ENCODE measurements around the gene DBN1. TPM values are rescaled to one million over a fixed set of nuclear protein-coding genes. Genes with fewer than 3 reads are reported as not detected.

The DBN1 gene
- total and polyA plus RNA-seq, 10 donors: 6.8 to 26.5 (median 17.0) TPM

DNA sequence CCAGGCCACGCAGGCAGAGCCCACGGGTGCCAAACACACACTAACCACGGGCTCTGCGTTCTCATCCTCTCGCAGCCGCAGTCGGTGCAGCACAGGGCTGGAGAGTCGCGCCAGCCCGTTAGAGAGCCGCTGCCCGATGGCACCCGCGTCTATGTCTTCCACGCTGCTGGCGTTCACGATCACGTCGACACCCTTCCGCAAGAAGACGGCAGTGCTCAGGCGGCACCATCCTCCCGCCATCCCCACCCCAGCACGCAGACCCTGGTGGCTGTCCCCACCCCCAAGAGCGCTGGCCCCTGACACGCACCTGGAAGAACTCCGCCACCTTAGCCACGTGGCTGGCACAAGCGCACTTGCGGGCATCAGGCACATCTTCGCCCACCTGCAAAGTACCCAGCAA is 6.0 kb downstream of the DBN1 start:
- Histone ChIP-seq H3K27ac (no peak overlapping the region), H3K27me3 (replicated peaks in 1 of 7) (peaks cover 0 to 10% (median 5%) of the 10 kb centered on the region in 7 donors), H3K36me3 (peaks cover 0 to 31% (median 8%) of the 10 kb centered on the region in 6 donors), H3K4me3 (no peak overlapping the region), H3K4me1 (peaks cover 2 to 46% (median 19%) of the 10 kb centered on the region in 6 donors), H3K9me3 (peaks cover 0 to 5% (median 0%) of the 10 kb centered on the region in 8 donors)
- DNase-seq: no peak
- intact Hi-C loops (cut with DNase I; ENCODE audit: low total_unique reads): no loop called here
- TF ChIP-seq, protein P1, sequence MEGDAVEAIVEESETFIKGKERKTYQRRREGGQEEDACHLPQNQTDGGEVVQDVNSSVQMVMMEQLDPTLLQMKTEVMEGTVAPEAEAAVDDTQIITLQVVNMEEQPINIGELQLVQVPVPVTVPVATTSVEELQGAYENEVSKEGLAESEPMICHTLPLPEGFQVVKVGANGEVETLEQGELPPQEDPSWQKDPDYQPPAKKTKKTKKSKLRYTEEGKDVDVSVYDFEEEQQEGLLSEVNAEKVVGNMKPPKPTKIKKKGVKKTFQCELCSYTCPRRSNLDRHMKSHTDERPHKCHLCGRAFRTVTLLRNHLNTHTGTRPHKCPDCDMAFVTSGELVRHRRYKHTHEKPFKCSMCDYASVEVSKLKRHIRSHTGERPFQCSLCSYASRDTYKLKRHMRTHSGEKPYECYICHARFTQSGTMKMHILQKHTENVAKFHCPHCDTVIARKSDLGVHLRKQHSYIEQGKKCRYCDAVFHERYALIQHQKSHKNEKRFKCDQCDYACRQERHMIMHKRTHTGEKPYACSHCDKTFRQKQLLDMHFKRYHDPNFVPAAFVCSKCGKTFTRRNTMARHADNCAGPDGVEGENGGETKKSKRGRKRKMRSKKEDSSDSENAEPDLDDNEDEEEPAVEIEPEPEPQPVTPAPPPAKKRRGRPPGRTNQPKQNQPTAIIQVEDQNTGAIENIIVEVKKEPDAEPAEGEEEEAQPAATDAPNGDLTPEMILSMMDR (IDR thresholded peaks at IDR 0.05 in 8 of 11, conservative IDR thresholded peaks at IDR 0.05 in 3 of 11): no peak
- TF ChIP-seq POLR2A (IDR thresholded peaks at IDR 0.05) (no peak), POLR2AphosphoS5 (IDR thresholded peaks at IDR 0.05) (no peak)
- 94 to 96% (median 95%) methylated on average over 29 to 31 of the region's 31 CpGs for WGBS, 5 donors

DNA sequence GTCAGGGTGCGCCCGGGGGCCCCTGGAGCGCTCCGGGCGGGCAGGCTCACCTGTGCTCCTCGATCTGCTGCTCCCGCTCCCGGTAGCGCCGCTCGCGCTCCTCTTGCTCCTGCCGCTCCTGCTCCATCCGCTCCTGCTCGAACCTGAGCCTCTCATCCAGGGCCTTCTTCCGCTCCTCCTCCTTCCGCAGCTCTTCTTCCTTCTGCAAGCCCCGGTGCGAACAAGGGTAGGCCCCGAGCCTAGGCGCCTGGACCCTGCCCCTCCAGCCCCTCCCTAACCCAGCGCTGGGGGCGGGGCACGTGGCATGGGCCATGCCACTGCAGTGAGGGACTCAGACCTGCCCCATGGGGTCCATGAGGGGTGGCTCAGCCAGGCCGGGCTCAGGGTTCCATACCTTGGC is 6.6 kb downstream of the DBN1 start:
- intact Hi-C loops (cut with DNase I; ENCODE audit: low total_unique reads): no loop called here
- H3K4me1 ChIP-seq: peaks cover under 1 to 46% (median 19%) of the 10 kb centered on the region in 6 donors
- TF ChIP-seq, protein P1 (IDR thresholded peaks at IDR 0.05 in 8 of 11, conservative IDR thresholded peaks at IDR 0.05 in 3 of 11): no peak
- TF ChIP-seq POLR2AphosphoS5 (IDR thresholded peaks at IDR 0.05) (no peak), POLR2A (IDR thresholded peaks at IDR 0.05) (no peak)
- peaks cover 0 to 31% (median 8%) of the 10 kb centered on the region in 6 donors for H3K36me3 ChIP-seq
- no peak overlapping the region for H3K4me3 ChIP-seq
- peaks cover 0 to 5% (median 0%) of the 10 kb centered on the region in 8 donors for H3K9me3 ChIP-seq
- no peak overlapping the region for H3K27ac ChIP-seq
- 92 to 96% (median 95%) methylated on average over 25 of the region's 25 CpGs for WGBS, 5 donors
- DNase-seq: no peak
- peaks cover 0 to 4% (median 0%) of the 10 kb centered on the region in 7 donors for H3K27me3 ChIP-seq (replicated peaks in 1 of 7)

DNA sequence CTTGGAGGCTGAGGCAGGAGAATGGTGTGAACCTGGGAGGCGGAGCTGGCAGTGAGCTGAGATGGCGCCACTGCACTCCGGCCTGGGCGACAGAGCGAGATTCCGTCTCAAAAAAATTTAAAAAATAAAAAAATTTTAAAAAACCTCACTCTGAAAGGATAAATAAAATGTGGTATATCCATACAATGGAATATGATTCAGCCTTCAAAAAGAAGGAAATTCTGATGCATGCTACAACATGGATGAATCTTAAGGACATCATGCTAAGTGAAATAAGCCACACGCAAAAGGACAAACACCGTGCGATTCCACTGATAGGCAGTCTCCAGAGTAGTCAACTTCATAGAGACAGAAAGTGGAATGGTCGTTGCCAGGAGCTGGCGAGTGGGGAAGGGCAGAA is 8.4 kb downstream of the DBN1 start:
- 93 to 99% (median 95%) methylated on average over 11 of the region's 11 CpGs for WGBS, 5 donors
- TF ChIP-seq, protein P1 (IDR thresholded peaks at IDR 0.05 in 8 of 11, conservative IDR thresholded peaks at IDR 0.05 in 3 of 11): no peak
- TF ChIP-seq POLR2A (IDR thresholded peaks at IDR 0.05) (no peak), POLR2AphosphoS5 (IDR thresholded peaks at IDR 0.05) (no peak)
- intact Hi-C loops (cut with DNase I; ENCODE audit: low total_unique reads): no loop called here
- peaks cover 4 to 36% (median 18%) of the 10 kb centered on the region in 6 donors for H3K4me1 ChIP-seq
- peaks cover 0 to 31% (median 8%) of the 10 kb centered on the region in 6 donors for H3K36me3 ChIP-seq
- DNase-seq: no peak
- H3K9me3 ChIP-seq: peaks cover 0 to 5% (median 0%) of the 10 kb centered on the region in 8 donors
- H3K27ac ChIP-seq: no peak overlapping the region
- no peaks in the 10 kb centered on the region for H3K27me3 ChIP-seq (replicated peaks in 1 of 7)
- H3K4me3 ChIP-seq: no peak overlapping the region

DNA sequence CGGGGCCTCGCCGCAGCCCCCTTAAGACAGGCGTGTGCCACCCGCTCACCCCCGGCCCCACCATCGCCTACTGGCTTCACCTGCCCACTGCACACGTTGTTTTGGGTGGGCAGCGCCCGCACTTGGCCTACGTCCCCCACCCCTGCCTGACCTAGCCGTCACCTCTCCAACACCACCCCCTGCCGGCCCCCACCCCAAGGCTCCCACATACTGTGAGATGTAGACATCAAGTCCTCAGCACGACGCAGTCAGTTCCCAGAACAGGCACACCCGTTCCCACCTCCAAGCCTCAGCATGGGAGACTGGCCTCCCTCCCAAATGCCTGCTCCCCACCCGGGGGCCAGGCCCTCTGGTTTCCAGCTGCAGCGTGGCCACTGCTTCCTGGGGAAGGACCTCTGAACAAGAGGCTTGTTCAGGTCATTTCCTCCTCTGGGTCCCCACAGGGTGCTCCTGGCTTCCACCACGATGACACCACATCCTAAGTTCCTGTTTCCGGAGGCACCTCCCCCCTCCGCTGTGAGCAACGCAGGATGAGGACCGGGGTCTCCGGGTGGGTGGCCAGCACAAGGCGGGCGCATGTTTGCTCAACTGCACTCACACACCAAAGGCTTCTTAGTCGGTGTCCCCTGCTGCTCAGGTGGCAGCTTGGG is 11.3 kb downstream of the DBN1 start:
- intact Hi-C loops (cut with DNase I; ENCODE audit: low total_unique reads): no loop called here
- TF ChIP-seq, protein P1 (IDR thresholded peaks at IDR 0.05 in 8 of 11, conservative IDR thresholded peaks at IDR 0.05 in 3 of 11): no peak
- TF ChIP-seq POLR2A (IDR thresholded peaks at IDR 0.05) (no peak), POLR2AphosphoS5 (IDR thresholded peaks at IDR 0.05) (peak; percentile 74 to 84 (median 78))
- Histone ChIP-seq H3K27ac (peak overlapping the region; percentile 2 to 74 (median 62)), H3K36me3 (peaks cover 0 to 43% (median 7%) of the 10 kb centered on the region in 6 donors), H3K27me3 (replicated peaks in 1 of 7) (no peaks in the 10 kb centered on the region), H3K9me3 (peaks cover 0 to 5% (median 0%) of the 10 kb centered on the region in 8 donors), H3K4me3 (peak overlapping the region in 1 of 8 donors; percentile 37), H3K4me1 (peaks cover 4 to 28% (median 20%) of the 10 kb centered on the region in 6 donors)
- peak; percentile 84 for DNase-seq
- WGBS, 5 donors: 37 to 51% (median 49%) methylated on average over 21 to 27 of the region's 27 CpGs
